Left colon (tissue), 2 donors: ENCODE measurements around the gene EML2. TPM values are rescaled to one million over a fixed set of nuclear protein-coding genes. Genes with fewer than 3 reads are reported as not detected.
A peak's percentile ranks its signal among the peaks of the same experiment; 100 is the strongest.

Experiments used
- ATAC-seq: fragments of 200-7000 bp; cut with Tn5 transposase; one replicate; pipeline ENCODE4 v1.9.1; 2020; ENCODE audit warnings: mild to moderate bottlenecking, moderate library complexity
- DNase-seq, 2 donors: peaks; one replicate each; pipeline ENCODE4 v3.0.0-alpha.2; 2020
- intact Hi-C, 2 donors: fragments of 100-400 bp; cut with DNase I in 1 of 2; cut with micrococcal nuclease in 1 of 2; formaldehyde crosslinking; loops; one replicate each; pipeline versions ENCODE4 v1.11.2 to v1.14.0; 2022; cut with DNase I, micrococcal nuclease
- microRNA-seq, 2 donors: library from miRNA; unstranded; fragments of <30 nt; microRNA quantifications; one replicate each; pipeline versions ENCODE4 v1.1.0 to v1.2.0, GENCODE V29; 2020
- total RNA-seq, 2 donors: library from RNA; stranded (reverse); fragmentation: NEBNext Ultra II Directional; extraction: Animal tissue kit (Norgen Biotek cat#: 25700); gene quantifications; one replicate each; pipeline ENCODE4 v1.2.1, GENCODE V29; 2021
- donor health status: DM: no; HTN: no; CAD: no.
- donor health status: DM: yes; HTN: yes; CAD: no.

EML2 gene
- total RNA-seq, 2 donors from 2014 or later = 105 TPM

GRCh38 chr19:45575216-45575615 lies 64.0 kb downstream of the EML2 start:
- ATAC-seq (no peak), DNase-seq (no peak)
- intact Hi-C loops = loop anchor here in 1 of 2 donors (10.0 kb wide), 1 partner anchor 50 kb away; no protein-coding TSS in a partner anchor

GRCh38 chr19:45574526-45574925 lies 64.7 kb downstream of the EML2 start:
- intact Hi-C loops = loop anchor here in 1 of 2 donors (10.0 kb wide), 1 partner anchor 50 kb away; no protein-coding TSS in a partner anchor
- DNase-seq (no peak), ATAC-seq (no peak)

- intact Hi-C loops = loop anchor here in 1 of 2 donors (10.0 kb wide), 1 partner anchor 47 kb away; no protein-coding TSS in a partner anchor
- ATAC-seq (no peak), DNase-seq (no peak)
These were observed 67.6 kb downstream of the EML2 start for GRCh38 chr19:45571457-45572220.

- DNase-seq = peak; percentile 60 to 78
- peak; percentile 84 for ATAC-seq
- intact Hi-C loops = loop anchor here in 1 of 2 donors (10.0 kb wide), 1 partner anchor 45 kb away; no protein-coding TSS in a partner anchor
These were observed 69.4 kb downstream of the EML2 start for GRCh38 chr19:45569619-45570421.

- intact Hi-C loops = no loop called here
- ATAC-seq = peak; percentile 79
- no peak for DNase-seq
These were observed 70.5 kb downstream of the EML2 start for GRCh38 chr19:45568732-45569131.

GRCh38 chr19:45567609-45568008 lies 71.6 kb downstream of the EML2 start:
- intact Hi-C loops = no loop called here
- DNase-seq = no peak
- peak; percentile 49 for ATAC-seq

- ATAC-seq (no peak), DNase-seq (no peak)
- intact Hi-C loops = no loop called here
These were observed 74.9 kb downstream of the EML2 start for GRCh38 chr19:45564131-45564780.

GRCh38 chr19:45560686-45561085 lies 78.5 kb downstream of the EML2 start:
- intact Hi-C loops = no loop called here
- ATAC-seq (no peak), DNase-seq (no peak)

- no peak for ATAC-seq
These were observed 79.2 kb downstream of the EML2 start for GRCh38 chr19:45560038-45560437.

More at GRCh38 chr19:45560038-45560437, 79.2 kb downstream of the EML2 start:
- intact Hi-C loops = no loop called here
- DNase-seq = no peak

Small RNA genes within 50 kb of the gene (microRNA-seq; reads per million reads assigned to microRNA genes)
- gene MIR330 (105 to 192 reads per million in 2 donors), gene MIR642A (0 reads per million in 2 donors), gene MIR642B (0 reads per million in 2 donors)

Other genes starting within 250 kb of the EML2 start
- gene PPP1R13L, start 234.3 kb downstream of the EML2 start, total RNA-seq = 10 to 100 TPM; 34.1 to 35.0 TPM
- gene POLR1G, start 232.8 kb downstream of the EML2 start, total RNA-seq = 1 to 10 TPM; 3.0 to 3.2 TPM
- 10 to 100 TPM; 37.1 to 43.6 TPM for gene ERCC1, start 215.5 kb downstream of the EML2 start, total RNA-seq
- 10 to 100 TPM in 1 of 2 donors, 1 to 10 TPM in 1; 4.4 to 46.0 TPM for gene FOSB, start 171.4 kb downstream of the EML2 start, total RNA-seq
- gene RTN2, start 142.3 kb downstream of the EML2 start, total RNA-seq = 1 to 10 TPM; 3.4 to 6.1 TPM
- 1 to 10 TPM in 1 of 2 donors, under 1 TPM in 1; 0.37 to 1.6 TPM for gene PPM1N, start 141.0 kb downstream of the EML2 start, total RNA-seq
- gene VASP, start 131.9 kb downstream of the EML2 start, total RNA-seq = 100 to 1,000 TPM; 218 to 260 TPM
- gene OPA3, start 54.6 kb downstream of the EML2 start, total RNA-seq = 10 to 100 TPM; 12.9 to 14.0 TPM
- 1 to 10 TPM in 1 of 2 donors, under 1 TPM in 1; 0.59 to 1.5 TPM for gene GPR4, start 37.2 kb downstream of the EML2 start, total RNA-seq
- gene GIPR, start 28.8 kb upstream of the EML2 start, total RNA-seq = 10 to 100 TPM; 21.2 to 22.6 TPM
- 100 to 1,000 TPM; 205 to 223 TPM for gene SNRPD2, start 52.6 kb upstream of the EML2 start, total RNA-seq
- 10 to 100 TPM in 1 of 2 donors, 1 to 10 TPM in 1; 10.0 to 10.3 TPM for gene QPCTL, start 53.3 kb upstream of the EML2 start, total RNA-seq
- gene FBXO46, start 91.5 kb upstream of the EML2 start, total RNA-seq = 10 to 100 TPM; 27.3 to 28.0 TPM
- not detected for gene MEIOSIN, start 94.0 kb upstream of the EML2 start, total RNA-seq
- 10 to 100 TPM in 1 of 2 donors, 1 to 10 TPM in 1; 9.2 to 12.6 TPM for gene SIX5, start 129.9 kb upstream of the EML2 start, total RNA-seq
- 10 to 100 TPM; 28.4 to 38.2 TPM for gene DMPK, start 143.1 kb upstream of the EML2 start, total RNA-seq
- 10 to 100 TPM; 29.7 to 38.7 TPM for gene DMWD, start 153.4 kb upstream of the EML2 start, total RNA-seq
- under 1 TPM; 0.14 to 0.27 TPM for gene RSPH6A, start 175.9 kb upstream of the EML2 start, total RNA-seq
- gene SYMPK, start 223.8 kb upstream of the EML2 start, total RNA-seq = 10 to 100 TPM; 53.8 to 62.7 TPM
- gene FOXA3, start 224.9 kb upstream of the EML2 start, total RNA-seq = 10 to 100 TPM; 31.5 to 53.7 TPM
- gene IRF2BP1, start 246.7 kb upstream of the EML2 start, total RNA-seq = 10 to 100 TPM; 22.8 to 25.0 TPM